HG03045 (cell line): ENCODE results near the gene IDUA.

Experiments used
- ATAC-seq: cut with Tn5 transposase; IDR thresholded peaks from one replicate; pipeline ENCODE4 v1.9.1; 2021; ENCODE audit warnings: mild to moderate bottlenecking, moderate library complexity; ENCODE audit not compliant: unreplicated experiment

IDUA gene

DNA sequence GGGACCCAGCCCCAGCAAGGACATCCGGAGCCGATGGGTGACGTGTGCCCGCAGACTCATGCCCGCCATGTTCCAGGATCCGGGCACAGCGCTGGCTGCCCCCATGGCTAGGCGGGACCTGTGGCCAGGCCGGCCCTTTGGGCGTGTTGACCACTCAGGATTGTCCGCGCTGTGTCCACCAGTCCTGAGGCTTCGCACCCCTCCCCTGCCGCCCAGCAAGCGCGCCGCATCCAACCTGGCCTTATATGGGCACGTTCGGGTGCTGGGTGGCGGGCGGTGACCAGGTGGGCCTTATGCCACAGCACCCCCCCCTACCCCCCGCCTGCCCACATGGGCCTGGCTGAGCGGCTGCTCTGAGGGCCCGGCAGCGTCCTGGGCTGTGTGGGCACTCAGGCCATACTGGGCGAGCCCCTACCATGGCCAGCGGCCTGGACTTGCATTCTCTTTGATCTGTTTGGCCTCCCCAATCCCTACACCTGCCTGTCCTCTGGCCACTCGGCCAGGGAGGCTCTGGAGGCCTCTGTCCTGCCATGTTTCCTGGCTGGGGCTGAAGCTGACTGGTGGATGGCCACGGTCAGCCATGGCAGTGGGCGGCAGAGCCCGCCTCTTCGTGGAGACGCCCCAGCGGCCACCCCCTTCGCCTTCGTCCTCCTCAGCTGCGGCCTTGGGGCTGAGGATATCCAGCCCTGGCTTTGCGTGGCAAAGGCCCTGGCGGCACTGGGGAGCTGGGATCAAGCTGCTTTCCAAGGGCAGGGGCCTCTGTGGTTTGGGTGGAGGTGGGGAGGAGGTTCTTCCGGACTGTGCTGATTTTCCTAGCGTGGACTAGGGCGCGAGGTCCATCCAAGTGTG, 26.6 kb downstream of the IDUA start:
- ATAC-seq, result no peak

DNA sequence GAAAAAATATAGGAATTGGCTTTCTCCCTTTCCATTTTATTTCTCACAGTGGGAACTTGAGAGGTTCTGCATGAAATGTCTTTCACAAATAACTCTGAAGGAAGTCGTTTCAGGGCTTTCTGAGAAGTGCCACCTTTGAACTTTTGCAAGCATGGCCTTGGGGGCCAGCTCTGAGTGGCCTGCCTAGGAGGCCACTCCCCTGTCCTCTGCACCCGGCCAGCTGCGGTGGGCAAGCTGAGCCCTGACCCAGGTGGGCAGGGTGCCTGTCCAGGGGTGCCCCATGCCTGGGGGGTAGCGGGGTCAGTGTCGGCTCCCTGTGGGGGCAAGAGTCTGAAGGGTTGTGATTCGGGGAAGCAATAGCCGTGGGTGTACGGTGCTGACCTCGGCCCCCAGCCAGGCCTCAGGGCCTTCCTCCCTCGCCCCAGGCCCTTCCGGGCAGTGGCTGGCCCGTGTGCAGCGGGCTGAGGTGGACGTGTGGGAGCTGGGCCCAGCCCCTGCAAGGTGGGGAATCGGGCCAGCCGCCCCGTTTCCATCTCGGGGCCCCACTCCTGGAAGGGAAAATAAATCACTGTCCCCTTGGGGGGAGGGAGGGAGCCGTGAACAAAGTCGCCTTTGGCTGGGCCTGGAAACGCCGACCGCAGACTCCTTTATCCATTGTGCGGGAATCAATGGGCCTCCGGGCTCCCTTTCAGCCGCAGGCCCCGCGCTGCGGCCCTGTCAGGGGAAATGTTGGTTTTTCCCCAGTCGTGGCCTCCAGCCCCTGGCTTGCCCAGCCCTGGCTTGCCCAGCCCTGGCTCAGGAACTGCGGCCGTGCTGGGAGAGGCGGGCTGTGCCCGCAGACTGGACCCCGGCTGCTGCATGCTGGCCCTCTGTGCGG, 27.7 kb downstream of the IDUA start:
- no peak for ATAC-seq

DNA sequence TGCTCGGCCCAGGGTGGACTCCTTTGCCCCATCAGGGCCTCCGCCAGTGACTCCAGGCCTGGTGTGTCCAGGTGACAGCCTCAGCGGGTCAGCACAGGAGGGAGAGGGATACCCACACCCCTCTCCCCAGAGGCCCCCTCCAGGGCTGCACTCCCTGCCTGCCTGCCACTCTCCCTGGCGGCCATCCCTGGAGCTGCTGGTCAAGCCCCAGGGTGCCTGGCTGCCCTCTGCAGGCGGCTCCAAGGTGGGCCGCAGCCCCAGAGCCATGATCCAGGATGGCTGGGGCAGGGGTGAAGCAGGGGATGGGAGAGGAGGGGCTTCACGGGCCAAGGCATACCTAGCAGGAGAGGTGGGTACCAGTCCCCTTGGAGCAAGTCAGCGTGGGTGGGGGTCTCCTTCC, 28.3 kb downstream of the IDUA start:
- no peak for ATAC-seq

DNA sequence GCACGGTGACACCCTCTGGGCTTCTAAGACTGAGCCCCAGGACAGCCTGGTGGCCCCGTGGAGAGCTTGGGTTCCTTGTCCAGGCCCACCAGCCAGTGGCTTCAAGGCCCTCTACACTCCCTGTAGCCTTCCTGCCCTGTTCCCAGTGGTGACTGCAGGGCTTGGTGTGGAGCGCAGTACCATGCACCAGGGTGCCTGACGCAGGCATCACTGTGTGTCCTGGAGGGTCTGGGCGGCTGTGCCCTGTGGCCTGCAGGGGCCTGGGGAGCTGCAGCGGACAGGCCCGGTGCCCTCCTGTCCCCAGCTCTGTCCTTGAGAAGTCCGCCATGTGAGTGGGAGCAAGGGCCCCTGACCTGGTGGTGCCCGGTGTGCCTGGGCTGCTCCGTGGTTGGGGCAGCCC, 28.9 kb downstream of the IDUA start:
- ATAC-seq, result no peak

DNA sequence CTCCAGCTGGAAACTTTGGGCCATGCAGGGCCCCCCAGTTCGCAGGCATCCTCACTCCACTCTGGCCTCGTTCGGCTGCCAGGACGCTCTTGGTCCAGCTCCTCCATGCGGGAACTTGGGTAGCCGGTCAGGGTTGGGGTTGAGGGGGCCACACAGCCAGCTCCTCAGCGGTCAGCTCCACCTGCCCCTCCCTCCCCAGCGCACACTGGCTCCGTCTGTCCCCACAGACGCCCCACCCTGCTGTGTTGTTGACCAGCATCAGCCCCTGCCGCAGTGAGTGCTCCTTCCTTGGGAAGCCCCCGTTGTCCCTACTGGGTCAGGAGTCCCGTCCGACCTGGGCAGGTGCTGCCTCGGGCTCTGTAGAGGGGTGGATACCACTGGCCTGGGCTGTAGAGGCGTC, 30.4 kb downstream of the IDUA start:
- ATAC-seq, result no peak

DNA sequence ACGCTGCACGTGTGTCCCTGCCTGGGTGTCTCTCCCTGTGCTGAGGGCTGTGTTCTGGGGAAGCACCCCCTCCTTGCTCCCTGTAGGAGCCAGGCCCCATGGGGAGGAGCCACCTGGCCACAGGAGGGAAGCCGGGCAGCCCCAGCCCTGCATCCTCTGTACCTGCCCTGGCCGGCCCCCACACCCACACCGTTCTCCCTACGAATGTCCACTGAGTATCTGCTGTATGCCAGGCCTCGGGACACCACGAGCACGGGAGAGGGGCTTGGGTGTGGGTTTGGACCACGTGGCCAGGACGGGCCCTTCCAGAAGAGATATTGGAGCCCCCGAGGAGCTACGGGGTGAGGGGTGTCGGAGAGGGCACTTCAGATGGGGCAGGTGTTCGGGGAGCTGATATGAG, 30.9 kb downstream of the IDUA start:
- ATAC-seq, result no peak

DNA sequence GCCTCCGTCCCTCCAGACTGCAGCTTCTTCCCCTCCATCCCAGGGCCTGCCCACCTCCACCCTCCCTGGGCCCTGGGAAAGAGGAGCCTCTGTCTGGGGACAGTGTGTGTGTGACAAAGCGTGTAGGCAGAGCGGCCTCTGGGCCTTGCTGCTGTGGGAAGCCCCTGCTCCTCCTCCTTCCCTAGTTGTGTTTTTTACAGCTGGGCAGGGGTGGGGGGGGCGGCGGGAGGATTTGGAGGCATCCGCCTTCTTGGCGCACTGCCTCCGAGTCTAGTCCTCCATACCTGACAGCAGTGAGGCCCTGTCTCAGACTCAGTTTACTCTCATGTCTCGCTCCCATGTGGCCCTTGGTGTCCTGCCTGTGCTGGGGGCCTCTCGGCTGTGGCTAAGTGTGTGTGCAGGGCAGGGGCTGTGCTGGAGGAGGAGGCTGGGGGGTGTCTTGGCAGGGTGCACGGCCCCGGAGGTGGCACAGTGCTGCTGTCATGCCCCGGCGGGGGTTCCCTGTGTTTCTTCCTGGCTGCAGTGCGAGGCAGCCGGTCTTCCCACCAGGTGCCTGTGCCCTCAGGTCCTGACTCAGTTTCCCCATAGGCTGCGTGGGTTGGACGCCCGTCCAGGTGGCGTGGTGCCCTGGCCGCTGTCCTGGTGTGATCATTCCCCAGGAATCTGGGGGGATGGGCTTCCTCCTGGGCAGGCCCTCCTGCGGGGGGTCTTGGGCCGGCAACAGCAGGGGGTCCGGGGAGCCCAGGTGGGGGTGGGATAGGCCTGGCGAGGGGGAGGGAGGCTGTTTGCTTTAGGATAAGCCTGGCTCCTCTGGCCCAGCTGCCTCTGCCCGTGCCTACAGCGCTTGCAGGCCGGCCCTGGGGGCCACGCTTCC, 31.5 kb downstream of the IDUA start:
- ATAC-seq, result no peak

DNA sequence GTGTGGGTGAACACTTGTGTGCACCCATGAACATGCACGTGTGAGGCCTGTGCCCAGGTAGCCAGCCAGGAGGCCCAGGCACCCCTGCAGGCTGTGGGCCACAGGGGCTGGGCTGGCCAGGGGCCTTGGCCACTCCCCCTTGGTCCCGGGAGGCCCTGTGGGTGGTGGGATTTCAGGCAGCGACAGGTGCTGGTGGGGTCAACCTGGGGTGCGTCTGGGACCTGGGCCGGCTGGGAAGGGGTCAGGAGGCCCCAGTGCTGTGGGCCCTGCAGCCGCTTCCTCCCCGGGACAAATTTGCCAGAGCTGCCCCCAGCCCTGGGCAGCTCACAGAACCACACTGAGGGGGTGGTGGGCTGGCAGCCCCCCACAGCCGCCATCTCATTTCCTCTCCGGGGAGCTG, 32.5 kb downstream of the IDUA start:
- no peak for ATAC-seq

DNA sequence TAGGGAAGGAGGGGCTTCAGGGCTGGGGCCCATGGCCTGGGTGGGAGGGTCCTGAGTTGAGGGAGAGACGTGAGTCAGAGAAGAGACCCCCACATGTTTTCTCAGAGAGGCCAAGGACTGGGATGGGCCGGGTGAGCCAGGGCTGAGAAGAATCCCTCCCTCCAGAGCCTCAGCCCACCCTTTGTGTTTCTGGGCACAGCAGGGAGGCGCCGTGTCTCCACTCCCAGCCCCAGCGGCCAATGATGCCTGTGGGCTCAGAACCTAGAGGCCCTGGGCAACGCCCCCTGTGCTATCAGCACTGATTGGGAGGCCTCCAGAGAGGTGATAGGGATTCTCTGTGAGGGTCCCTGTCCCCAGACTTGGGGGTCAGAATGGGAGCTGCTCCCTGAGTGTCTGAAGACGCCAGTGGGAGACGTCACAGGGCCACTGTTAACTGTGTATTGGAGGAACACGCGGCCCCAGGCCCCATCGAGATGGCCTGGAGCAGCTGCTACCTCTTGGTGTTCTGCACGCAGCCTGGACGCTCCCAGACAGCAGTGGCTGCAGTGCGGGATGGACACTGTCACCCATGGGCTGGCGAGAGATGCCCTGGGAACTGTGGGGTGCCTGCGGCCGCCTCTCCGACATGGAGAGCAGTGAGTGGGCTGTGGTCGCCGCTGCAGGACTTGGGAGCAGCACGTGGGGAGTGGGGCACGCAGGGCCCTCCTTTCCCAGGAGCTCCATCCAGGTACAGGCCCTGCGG, 33.1 kb downstream of the IDUA start:
- no peak for ATAC-seq

GRCh38 chr4:1021386-1022050, 34.7 kb downstream of the IDUA start:
- ATAC-seq, result no peak

- no peak for ATAC-seq
These were observed 35.4 kb downstream of the IDUA start for GRCh38 chr4:1022051-1022738.

DNA sequence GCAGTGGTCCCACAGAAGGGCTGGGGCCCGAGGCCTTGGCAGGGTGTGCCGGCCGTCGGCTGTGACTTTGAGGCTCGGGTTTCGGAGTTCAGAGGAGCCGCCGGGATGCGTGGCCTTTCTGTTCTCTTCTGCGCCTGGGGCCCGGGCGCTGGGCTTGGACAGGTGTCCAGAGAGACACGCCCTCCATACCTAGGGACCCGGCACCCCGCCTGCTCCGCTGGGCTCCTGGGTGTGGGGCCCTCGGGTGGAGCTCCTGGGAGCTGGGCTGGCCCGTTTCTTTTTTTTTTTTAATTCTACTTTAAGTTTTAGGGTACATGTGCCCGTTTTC, 35.9 kb downstream of the IDUA start:
- ATAC-seq, result no peak

GRCh38 chr4:1023075-1023640, 36.3 kb downstream of the IDUA start:
- no peak for ATAC-seq

DNA sequence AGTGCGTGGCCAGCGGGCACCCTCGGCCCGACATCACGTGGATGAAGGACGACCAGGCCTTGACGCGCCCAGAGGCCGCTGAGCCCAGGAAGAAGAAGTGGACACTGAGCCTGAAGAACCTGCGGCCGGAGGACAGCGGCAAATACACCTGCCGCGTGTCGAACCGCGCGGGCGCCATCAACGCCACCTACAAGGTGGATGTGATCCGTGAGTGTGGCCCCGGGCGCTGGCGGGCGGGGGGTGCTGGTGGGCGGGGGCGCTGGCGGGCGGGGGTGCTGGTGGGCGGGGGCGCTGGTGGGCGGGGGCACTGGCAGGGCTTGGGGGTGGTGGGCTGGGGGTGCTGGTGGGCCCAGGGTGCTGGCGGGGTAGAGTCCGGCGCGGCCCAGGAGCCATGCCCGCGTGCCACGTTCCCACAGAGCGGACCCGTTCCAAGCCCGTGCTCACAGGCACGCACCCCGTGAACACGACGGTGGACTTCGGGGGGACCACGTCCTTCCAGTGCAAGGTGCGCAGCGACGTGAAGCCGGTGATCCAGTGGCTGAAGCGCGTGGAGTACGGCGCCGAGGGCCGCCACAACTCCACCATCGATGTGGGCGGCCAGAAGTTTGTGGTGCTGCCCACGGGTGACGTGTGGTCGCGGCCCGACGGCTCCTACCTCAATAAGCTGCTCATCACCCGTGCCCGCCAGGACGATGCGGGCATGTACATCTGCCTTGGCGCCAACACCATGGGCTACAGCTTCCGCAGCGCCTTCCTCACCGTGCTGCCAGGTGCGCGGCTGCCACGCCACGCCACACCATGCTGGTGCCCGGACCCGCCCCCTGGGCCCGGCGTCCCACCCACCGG, 37.3 kb downstream of the IDUA start:
- no peak for ATAC-seq

DNA sequence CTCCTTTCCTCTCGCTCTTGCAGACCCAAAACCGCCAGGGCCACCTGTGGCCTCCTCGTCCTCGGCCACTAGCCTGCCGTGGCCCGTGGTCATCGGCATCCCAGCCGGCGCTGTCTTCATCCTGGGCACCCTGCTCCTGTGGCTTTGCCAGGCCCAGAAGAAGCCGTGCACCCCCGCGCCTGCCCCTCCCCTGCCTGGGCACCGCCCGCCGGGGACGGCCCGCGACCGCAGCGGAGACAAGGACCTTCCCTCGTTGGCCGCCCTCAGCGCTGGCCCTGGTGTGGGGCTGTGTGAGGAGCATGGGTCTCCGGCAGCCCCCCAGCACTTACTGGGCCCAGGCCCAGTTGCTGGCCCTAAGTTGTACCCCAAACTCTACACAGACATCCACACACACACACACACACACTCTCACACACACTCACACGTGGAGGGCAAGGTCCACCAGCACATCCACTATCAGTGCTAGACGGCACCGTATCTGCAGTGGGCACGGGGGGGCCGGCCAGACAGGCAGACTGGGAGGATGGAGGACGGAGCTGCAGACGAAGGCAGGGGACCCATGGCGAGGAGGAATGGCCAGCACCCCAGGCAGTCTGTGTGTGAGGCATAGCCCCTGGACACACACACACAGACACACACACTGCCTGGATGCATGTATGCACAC, 38.2 kb downstream of the IDUA start:
- ATAC-seq, result no peak

DNA sequence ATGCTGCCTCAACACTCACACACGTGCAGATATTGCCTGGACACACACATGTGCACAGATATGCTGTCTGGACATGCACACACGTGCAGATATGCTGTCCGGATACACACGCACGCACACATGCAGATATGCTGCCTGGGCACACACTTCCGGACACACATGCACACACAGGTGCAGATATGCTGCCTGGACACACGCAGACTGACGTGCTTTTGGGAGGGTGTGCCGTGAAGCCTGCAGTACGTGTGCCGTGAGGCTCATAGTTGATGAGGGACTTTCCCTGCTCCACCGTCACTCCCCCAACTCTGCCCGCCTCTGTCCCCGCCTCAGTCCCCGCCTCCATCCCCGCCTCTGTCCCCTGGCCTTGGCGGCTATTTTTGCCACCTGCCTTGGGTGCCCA, 39.3 kb downstream of the IDUA start:
- peak; percentile 58 for ATAC-seq

DNA sequence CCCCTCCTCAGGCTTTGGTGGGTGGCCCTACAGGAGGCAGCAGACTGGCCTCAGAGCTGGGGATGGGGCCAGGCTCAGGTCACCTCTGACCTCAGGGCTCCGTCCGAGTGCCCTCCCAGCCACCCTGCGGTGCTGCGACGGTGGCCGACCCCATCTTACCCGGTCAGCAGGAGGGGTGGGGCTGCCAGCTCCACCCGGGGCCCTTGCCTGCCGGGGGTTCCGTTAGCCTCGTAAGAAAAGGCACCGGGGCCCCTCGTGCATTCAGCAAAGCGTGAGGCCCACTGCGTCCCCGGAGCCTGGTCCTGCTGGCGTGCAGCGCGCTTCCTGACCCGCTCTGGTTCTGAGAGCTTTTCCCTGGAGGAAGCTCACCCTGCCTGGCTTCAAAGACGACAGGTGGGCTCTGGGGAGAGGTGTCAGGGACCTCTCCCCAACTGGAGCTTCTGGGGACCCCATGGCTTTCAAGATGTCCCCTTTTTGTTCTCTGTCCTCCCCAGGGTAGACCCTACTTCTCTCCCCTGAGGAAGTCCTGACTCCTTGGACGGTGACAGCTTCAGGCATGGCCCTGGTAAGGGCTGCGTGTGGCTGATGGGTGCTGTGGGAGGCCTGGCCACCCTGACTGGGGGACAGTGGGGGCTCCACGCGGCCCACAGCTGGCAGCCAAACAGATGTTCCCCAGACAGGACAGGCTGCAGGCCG, 40.5 kb downstream of the IDUA start:
- ATAC-seq, result no peak
